ACC112 (cell line): ENCODE results near the gene EMILIN2.
"Not testable (repeated sequence)": the region's sequence is repeated elsewhere in the genome, so short reads cannot be mapped to it uniquely, and the experiment has no call there.

ENCODE experiments used
- H2AFZ ChIP-seq: fragments of 200-600 bp; sonication (generic); one replicate; pipeline ENCODE4 v1.6.0; 2017; ENCODE audit warnings: antibody characterized with exemption, low read length; ENCODE audit not compliant: unreplicated experiment
- H3K27ac ChIP-seq: fragments of 200-600 bp; sonication (generic); 2 replicates; pipeline ENCODE4 v1.5.1; 2014; ENCODE audit warnings: low read depth, mild to moderate bottlenecking, antibody characterized with exemption, low read length, moderate library complexity
- H3K27me3 ChIP-seq: fragments of 200-600 bp; sonication (generic); 2 replicates; pipeline ENCODE4 v1.6.1; 2014; ENCODE audit warnings: mild to moderate bottlenecking, antibody characterized with exemption, low read length, moderate library complexity, mixed read lengths; ENCODE audit not compliant: insufficient read depth
- H3K36me3 ChIP-seq: fragments of 200-600 bp; sonication (generic); 2 replicates; pipeline ENCODE4 v1.6.1; 2016; ENCODE audit warnings: mild to moderate bottlenecking, antibody characterized with exemption, low read length, moderate library complexity, mixed read lengths; ENCODE audit not compliant: insufficient read depth
- H3K4me1 ChIP-seq: fragments of 200-600 bp; sonication (generic); one replicate; pipeline ENCODE4 v1.6.1; 2016; ENCODE audit warnings: low read length, mixed read lengths; ENCODE audit not compliant: insufficient read depth, unreplicated experiment, control insufficient read depth
- H3K4me3 ChIP-seq: fragments of 200-600 bp; sonication (generic); 2 replicates; pipeline ENCODE4 v1.5.1; 2014; ENCODE audit warnings: mild to moderate bottlenecking, low read depth, low read length
- H3K79me2 ChIP-seq: fragments of 200-600 bp; sonication (generic); one replicate; pipeline ENCODE4 v1.6.0; 2016; ENCODE audit warnings: low read length; ENCODE audit not compliant: control insufficient read depth, unreplicated experiment, insufficient read depth

The EMILIN2 gene

DNA sequence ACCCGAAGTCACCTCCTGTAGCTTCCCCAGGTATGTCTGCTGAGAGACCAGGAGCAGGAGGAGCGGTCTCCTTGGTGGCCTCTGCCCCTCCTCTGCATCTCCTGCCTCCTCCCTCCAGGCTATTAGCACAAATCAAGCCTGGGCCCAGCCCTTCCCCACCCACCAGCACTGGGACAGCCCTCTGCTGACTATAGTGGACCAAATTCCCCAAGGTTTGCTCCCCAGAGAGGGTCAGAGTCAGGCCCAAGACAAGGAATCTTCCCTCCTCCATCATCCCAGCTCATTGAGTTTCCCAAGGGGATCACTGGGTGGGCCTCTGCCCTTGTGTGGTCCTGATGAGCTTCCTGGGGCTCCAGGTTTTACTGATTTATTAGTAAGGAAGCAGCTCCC lies 62.1 kb downstream of the EMILIN2 start:
- no peak overlapping the region for H3K4me3 ChIP-seq
- H3K27ac ChIP-seq = no peak overlapping the region
- peaks cover under 1% of the 10 kb centered on the region for H3K4me1 ChIP-seq
- no peaks in the 10 kb centered on the region for H3K36me3 ChIP-seq
- peaks cover 37% of the 10 kb centered on the region for H3K27me3 ChIP-seq
- no peak overlapping the region for H2AFZ ChIP-seq
- no peaks in the 10 kb centered on the region for H3K79me2 ChIP-seq

DNA sequence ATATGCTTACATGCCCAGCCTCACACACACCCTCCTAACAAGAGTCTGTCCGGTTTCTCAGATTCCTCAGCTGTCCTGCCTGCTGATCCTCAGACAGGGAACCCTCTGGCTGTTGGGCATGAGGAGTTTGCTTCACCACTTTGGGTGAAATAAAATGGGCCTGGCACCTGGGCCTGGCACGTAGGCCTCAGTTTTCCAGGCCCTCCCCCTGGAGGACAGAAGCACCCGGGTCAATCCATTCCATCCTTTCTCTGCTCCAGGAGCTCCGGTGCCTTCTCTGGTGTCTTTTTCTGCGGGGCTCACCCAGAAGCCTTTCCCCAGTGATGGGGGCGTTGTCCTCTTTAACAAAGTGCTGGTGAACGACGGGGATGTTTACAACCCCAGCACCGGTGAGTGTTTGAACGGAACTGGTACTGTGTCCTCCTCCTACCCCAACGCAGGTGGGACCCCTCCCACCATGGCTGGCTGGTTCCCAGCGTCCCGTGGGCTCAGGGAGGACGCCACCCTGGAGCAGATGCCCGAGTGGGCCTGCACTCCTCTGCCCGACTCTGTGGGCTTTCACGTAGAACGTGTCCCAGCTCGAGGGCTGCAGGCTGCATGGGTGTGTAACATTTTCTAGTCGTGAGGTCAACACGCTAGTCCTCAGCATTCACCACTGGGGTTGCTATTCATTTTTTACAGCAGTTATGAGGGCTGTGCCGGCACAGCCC lies 62.8 kb downstream of the EMILIN2 start:
- H3K36me3 ChIP-seq = no peaks in the 10 kb centered on the region
- H3K79me2 ChIP-seq = no peaks in the 10 kb centered on the region
- no peak overlapping the region for H2AFZ ChIP-seq
- peaks cover 33% of the 10 kb centered on the region for H3K27me3 ChIP-seq
- no peaks in the 10 kb centered on the region for H3K4me1 ChIP-seq
- H3K4me3 ChIP-seq = no peak overlapping the region
- H3K27ac ChIP-seq = no peak overlapping the region

DNA sequence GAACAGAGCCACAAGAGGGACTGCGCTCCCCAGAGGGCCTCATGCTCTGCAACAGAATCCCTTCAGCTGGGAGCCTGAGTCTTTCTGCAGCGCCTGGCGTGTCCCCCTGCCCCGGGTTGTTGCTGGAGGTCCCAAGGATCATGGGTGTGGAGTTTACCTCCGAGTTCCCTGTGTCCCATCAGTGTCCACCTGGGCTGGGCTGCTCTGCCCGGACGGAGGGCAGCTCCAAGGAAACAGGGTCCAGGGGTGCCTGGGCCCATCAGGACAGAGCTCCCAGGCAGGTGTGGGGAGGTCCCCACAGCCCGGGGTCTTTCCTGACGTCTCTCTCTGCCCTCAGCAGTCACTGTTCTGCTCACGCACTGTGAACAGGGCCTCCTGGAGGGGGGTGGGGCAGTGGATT lies 63.5 kb downstream of the EMILIN2 start:
- Histone ChIP-seq H3K4me3 (no peak overlapping the region), H3K27ac (no peak overlapping the region), H2AFZ (no peak overlapping the region), H3K36me3 (peaks cover 3% of the 10 kb centered on the region; the same call in 1 of the 2 replicates), H3K79me2 (no peaks in the 10 kb centered on the region), H3K4me1 (no peaks in the 10 kb centered on the region), H3K27me3 (peaks cover 32% of the 10 kb centered on the region)

DNA sequence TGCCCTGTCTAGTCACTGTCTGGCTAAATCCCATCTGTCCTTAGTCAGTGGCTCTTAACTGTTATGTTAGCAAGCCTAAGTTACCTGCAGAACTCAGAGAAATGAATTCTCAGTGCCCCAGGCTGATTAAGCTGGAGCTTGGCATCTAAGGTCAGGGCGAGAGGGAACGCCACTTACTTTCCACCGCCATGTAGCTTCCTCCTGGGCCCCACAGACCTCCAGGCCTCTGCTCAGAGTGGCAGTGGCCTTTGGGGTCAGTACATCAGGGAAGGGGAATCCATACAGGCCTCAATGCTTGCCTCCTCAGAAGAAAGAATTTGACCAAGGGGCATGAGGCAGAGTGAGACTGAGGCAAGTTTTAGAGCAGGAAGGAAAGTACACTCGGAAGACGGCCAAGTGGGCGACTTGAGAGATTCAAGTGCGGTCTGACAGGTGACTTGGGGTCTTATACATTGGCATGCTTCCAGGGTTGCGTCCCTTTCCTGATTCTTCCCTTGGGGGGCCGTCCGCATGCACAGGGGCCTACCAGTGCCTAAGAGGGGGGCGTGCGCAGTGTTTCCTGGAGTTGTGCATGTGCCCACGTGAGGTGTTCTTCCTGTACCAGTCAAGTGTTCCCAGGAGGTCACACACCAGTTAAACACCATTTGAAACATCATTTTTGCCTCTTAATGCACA lies 64.1 kb downstream of the EMILIN2 start:
- Histone ChIP-seq H3K4me1 (no peaks in the 10 kb centered on the region), H3K27me3 (peaks cover 26% of the 10 kb centered on the region), H3K79me2 (no peaks in the 10 kb centered on the region), H3K27ac (no peak overlapping the region), H3K4me3 (no peak overlapping the region), H2AFZ (no peak overlapping the region), H3K36me3 (peaks cover 4% of the 10 kb centered on the region; the same call in 1 of the 2 replicates)

DNA sequence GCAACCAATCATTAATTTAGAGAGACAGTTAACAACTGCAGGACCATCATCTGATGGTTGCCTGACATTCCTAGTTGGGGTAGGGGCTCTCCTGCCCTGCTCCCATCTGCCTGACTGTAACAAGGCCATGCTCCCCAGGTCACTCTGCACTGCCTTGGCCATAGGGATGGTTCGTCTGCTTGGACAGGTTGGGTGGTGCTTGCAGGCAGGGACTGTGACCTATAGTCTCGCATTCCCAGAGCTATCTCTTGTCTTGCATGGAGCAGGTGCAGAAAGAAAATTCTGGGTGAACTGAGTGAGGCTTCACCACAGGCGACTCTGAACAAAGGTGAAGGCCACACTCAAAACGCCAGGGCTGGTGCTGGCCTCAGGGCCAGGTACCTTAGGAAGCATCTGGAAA lies 64.7 kb downstream of the EMILIN2 start:
- Histone ChIP-seq H3K27me3 (peaks cover 20% of the 10 kb centered on the region), H3K4me1 (no peaks in the 10 kb centered on the region), H3K27ac (no peak overlapping the region), H3K79me2 (no peaks in the 10 kb centered on the region), H3K36me3 (peaks cover 11% of the 10 kb centered on the region; the same call in 1 of the 2 replicates), H3K4me3 (no peak overlapping the region), H2AFZ (no peak overlapping the region)

DNA sequence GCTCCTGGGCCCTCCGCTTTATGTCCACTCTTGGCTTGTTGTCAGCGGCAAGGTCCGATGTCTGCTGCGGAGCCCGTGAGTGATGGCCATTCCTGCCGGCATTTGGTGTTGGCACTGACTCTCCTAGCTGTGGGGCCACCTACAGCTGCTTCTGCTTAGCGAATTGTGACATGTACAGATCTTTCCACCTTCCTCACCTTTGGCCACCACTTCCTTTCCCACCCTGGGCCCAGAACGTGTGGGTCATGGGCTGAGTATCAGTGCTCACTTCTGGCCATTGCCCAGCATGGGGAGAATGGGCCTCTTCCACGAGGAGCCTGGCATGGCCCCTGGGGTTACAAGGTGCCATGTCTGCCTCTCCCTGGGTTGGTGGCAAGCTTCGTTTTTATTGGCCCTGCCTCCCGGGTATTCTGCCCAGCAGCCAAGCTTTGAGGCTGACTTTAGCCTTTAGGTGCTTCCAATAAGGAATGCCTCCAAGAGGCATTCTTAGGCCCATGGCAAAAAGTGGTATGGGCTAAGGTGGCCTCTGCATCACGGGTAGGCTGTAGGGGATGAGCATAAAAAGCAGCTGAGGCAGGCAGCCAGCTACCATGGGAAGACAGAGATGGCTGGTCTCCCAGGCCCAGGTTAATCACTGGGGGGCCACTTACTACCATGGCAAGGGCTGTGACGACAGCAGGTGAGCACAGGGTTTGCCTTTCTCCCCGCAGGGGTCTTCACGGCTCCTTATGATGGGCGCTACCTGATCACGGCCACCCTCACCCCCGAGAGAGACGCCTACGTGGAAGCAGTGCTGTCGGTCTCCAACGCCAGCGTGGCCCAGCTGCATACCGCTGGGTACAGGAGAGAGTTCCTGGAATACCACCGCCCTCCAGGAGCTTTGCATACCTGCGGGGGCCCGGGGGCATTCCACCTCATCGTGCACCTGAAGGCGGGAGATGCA lies 65.8 kb downstream of the EMILIN2 start:
- Histone ChIP-seq H3K27ac (no peak overlapping the region), H3K79me2 (no peaks in the 10 kb centered on the region), H3K4me3 (no peak overlapping the region), H3K4me1 (no peaks in the 10 kb centered on the region), H2AFZ (no peak overlapping the region), H3K27me3 (peaks cover 9% of the 10 kb centered on the region), H3K36me3 (peaks cover 14% of the 10 kb centered on the region; the same call in 1 of the 2 replicates)

DNA sequence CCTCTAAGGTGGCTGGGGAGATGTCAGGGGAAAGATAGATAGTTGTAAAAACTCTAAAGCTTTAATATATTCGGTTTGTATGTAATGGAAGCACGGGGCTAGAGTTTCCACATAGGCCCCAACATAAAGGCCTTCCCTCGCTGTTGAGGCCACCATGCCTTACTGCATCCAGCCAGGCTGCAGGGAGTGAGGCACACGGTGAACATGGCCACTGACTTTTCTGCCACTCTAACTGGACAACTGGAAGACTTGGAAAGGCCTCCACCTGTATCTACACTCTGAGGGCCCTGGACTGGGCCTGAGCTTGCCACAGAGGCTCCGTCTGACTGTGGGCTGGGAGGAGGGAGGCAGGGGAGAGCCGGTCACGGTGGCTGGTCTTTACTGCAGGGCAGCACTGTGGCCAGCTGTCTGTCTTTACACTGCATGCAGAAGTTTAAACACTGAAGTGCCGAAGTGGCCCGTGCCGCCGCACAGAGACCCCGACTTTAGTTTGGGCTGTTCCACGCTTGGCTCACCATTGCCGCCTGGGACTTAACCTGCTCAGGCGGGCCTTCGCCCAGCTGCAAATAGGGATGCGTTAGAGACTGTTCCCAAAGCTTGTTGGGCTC lies 66.7 kb downstream of the EMILIN2 start:
- peaks cover 19% of the 10 kb centered on the region; the same call in 1 of the 2 replicates for H3K36me3 ChIP-seq
- no peak overlapping the region for H3K4me3 ChIP-seq
- H3K27me3 ChIP-seq = no peaks in the 10 kb centered on the region
- no peaks in the 10 kb centered on the region for H3K4me1 ChIP-seq
- H2AFZ ChIP-seq = no peak overlapping the region
- no peak overlapping the region for H3K27ac ChIP-seq
- no peaks in the 10 kb centered on the region for H3K79me2 ChIP-seq

DNA sequence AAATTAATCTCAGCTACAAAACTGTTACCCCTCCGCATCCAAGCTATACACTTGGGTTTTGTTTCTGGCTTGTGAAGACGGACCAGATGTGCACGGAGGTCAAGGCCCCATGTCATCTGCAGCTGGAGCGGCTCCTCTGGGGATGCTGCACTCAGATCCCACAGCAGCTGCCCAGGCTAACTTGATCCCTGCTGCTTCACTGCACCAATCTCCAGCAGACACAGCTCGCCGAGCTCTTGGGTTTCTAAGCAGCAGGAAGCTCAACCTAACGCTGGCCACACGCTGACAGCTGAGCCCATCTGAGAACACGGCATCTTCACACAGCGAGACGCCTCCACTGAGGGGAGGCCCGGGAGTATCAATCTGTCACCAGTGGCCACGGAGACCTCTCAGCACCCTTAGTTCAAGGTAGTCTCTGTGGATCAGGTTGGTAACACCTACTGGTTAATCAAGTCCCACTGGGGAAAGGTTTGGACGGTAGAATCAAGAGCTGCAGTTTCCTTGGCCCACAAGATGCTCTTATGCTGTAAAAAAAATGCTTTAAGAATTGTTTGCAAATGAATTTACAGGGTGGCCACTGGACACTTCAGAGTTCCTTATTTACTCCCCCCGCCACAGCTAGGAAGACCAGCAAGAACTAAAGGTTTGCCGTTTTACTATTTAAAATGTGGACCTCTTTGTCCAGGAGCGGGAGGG lies 67.5 kb downstream of the EMILIN2 start:
- Histone ChIP-seq H3K79me2 (no peaks in the 10 kb centered on the region), H3K4me1 (no peaks in the 10 kb centered on the region), H3K4me3 (no peak overlapping the region), H2AFZ (no peak overlapping the region), H3K27me3 (no peaks in the 10 kb centered on the region), H3K36me3 (peaks cover 27% of the 10 kb centered on the region; the same call in 1 of the 2 replicates), H3K27ac (no peak overlapping the region)

DNA sequence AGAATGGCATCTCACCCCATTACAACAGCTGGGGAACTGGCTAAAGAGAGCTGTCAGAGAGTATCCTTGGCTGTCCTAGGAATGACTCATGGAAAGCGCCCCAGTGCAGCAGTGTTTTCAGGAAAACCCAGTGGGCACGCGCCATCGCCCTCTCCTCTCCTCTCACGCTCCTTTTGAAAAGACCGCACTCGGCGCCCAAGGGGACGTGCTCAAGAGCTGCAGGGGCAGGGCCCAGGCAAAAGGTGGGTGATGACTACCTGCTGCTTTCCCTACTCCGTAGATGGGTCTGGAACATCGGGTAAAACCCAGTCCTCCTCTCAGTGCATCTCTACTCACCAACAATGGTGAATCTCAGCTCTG lies 68.1 kb downstream of the EMILIN2 start:
- H3K27me3 ChIP-seq = no peaks in the 10 kb centered on the region
- H2AFZ ChIP-seq = no peak overlapping the region
- H3K36me3 ChIP-seq = peaks cover 32% of the 10 kb centered on the region; the same call in 1 of the 2 replicates
- no peak overlapping the region for H3K4me3 ChIP-seq
- no peaks in the 10 kb centered on the region for H3K4me1 ChIP-seq
- no peak overlapping the region for H3K27ac ChIP-seq
- H3K79me2 ChIP-seq = no peaks in the 10 kb centered on the region

DNA sequence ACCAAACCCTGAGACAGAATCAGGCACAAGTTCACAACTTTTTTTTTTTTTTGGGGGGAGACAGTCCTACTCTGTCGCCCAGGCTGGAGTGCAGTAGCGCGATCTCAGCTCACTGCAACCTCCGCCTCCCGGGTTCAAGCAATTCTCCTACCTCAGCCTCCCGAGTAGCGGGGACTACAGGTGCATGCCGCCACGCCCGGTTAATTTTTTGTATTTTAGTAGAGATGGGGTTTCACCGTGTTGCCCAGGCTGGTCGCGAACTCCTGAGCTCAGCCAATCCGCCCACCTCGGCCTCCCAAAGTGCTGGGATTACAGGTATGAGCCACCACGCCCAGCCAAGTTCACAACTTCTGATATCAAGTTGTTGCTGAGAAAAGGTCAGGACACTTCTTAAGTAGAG lies 68.7 kb downstream of the EMILIN2 start:
- not testable (repeated sequence) for H3K27ac ChIP-seq, H3K4me1 ChIP-seq, H3K4me3 ChIP-seq, H2AFZ ChIP-seq, H3K27me3 ChIP-seq, H3K79me2 ChIP-seq
- peaks cover 38% of the 10 kb centered on the region; the same call in 1 of the 2 replicates for H3K36me3 ChIP-seq
